ENCODE data around the gene PYM1. TPM values are rescaled to one million over a fixed set of nuclear protein-coding genes. Genes with fewer than 3 reads are reported as not detected.

PYM1 gene
- total and polyA plus RNA-seq, 2 of the 13 experiments (the other 11 are each of a cell fraction or from before 2014, with no cell fraction given): 44.0 to 51.8 TPM

DNA sequence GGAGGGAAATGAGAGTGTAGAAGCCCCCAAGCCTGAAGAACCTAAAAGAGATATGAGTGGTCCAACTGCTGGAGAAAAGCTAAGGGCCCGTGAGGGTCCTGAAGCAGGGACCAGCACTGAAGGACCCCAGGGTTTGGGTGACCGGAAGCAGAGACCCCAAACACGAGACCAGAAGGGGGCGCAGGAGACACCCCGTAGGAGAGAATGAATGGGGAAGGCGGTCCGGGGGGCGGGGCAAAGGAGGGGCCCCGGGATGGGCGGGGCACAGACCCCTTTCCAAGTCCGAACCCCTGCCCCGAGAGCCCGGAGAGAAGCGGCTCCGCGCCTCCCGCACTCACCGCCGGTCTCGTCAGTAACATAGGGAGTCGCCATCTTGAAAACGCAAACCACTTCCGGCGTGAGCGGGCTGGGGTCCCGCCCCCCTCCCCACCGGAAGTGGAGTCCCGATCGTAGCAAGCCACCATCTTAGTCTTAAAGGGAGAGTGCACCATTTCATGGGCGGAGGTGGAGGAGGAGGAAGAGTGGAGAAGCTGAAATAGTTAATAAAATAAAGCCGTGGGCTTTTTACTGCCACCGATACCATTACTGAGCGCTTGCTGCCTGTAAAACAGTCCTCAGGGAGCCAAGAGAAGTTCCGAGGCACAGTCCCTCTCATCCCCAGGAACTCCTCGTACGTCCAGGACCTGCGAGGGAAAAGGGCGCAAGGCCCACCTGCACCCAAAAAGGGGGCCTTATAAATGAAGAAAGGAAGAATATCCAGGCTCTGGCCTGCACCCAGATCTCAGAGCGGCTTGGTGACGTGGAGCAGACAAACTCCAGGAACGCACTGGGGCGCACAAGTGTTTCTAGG is 731 bp downstream of the PYM1 start (continued):
- TF ChIP-seq EP300 (IDR thresholded peaks at IDR 0.05; ENCODE audit: low read depth in 2 of 2, low read length in 2 of 2) (no peak), EP300 (CRISPR knock-in tag; IDR thresholded peaks at IDR 0.05; ENCODE audit: borderline replicate concordance) (no peak), ARNTL (CRISPR knock-in tag; IDR thresholded peaks at IDR 0.05) (no peak), ZNF333 (CRISPR knock-in tag; IDR thresholded peaks at IDR 0.05; ENCODE audit: borderline replicate concordance) (0 out of 2 replicates have a peak, but pooled peaks have one; percentile 63), BRD4 (CRISPR knock-in tag; IDR thresholded peaks at IDR 0.05) (no peak), SMYD3 (CRISPR knock-in tag; IDR thresholded peaks at IDR 0.05) (no peak), KDM1A (CRISPR knock-in tag; IDR thresholded peaks at IDR 0.05) (no peak), PHF21A (CRISPR knock-in tag; IDR thresholded peaks at IDR 0.05) (peak; percentile 30; the same call in 1 of the 2 replicates), ESRRA (CRISPR knock-in tag; IDR thresholded peaks at IDR 0.05; ENCODE audit: low read depth) (no peak), ZNF558 (CRISPR knock-in tag; IDR thresholded peaks at IDR 0.05; ENCODE audit: borderline replicate concordance) (0 out of 2 replicates have a peak, but pooled peaks have one; percentile 14), ZNF12 (CRISPR knock-in tag; IDR thresholded peaks at IDR 0.05) (no peak), GTF3A (CRISPR knock-in tag; conservative IDR thresholded peaks at IDR 0.05) (no peak), ZNF570 (CRISPR knock-in tag; IDR thresholded peaks at IDR 0.05; ENCODE audit: borderline replicate concordance) (no peak), IKZF1 (IDR thresholded peaks at IDR 0.05) (no peak), MAZ (IDR thresholded peaks at IDR 0.05; ENCODE audit: borderline replicate concordance, low read depth, low read length) (no peak; the same call in 1 of the 2 replicates), MAZ (CRISPR knock-in tag; IDR thresholded peaks at IDR 0.05; ENCODE audit: low read depth) (no peak), KLF15 (CRISPR knock-in tag; IDR thresholded peaks at IDR 0.05; ENCODE audit: borderline replicate concordance) (0 out of 2 replicates have a peak, but pooled peaks have one; percentile 39), ZNF292 (CRISPR knock-in tag; IDR thresholded peaks at IDR 0.05; ENCODE audit: borderline replicate concordance, low read depth) (no peak)
- TF ChIP-seq, protein P1, sequence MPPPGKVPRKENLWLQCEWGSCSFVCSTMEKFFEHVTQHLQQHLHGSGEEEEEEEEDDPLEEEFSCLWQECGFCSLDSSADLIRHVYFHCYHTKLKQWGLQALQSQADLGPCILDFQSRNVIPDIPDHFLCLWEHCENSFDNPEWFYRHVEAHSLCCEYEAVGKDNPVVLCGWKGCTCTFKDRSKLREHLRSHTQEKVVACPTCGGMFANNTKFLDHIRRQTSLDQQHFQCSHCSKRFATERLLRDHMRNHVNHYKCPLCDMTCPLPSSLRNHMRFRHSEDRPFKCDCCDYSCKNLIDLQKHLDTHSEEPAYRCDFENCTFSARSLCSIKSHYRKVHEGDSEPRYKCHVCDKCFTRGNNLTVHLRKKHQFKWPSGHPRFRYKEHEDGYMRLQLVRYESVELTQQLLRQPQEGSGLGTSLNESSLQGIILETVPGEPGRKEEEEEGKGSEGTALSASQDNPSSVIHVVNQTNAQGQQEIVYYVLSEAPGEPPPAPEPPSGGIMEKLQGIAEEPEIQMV (CRISPR knock-in tag; IDR thresholded peaks at IDR 0.05; ENCODE audit: low read depth): no peak
- TF ChIP-seq, protein P2, sequence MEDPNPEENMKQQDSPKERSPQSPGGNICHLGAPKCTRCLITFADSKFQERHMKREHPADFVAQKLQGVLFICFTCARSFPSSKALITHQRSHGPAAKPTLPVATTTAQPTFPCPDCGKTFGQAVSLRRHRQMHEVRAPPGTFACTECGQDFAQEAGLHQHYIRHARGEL (CRISPR knock-in tag; IDR thresholded peaks at IDR 0.05): no peak
- TF ChIP-seq, protein P3, sequence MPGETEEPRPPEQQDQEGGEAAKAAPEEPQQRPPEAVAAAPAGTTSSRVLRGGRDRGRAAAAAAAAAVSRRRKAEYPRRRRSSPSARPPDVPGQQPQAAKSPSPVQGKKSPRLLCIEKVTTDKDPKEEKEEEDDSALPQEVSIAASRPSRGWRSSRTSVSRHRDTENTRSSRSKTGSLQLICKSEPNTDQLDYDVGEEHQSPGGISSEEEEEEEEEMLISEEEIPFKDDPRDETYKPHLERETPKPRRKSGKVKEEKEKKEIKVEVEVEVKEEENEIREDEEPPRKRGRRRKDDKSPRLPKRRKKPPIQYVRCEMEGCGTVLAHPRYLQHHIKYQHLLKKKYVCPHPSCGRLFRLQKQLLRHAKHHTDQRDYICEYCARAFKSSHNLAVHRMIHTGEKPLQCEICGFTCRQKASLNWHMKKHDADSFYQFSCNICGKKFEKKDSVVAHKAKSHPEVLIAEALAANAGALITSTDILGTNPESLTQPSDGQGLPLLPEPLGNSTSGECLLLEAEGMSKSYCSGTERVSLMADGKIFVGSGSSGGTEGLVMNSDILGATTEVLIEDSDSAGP (CRISPR knock-in tag; IDR thresholded peaks at IDR 0.05; ENCODE audit: borderline replicate concordance): peak; percentile 100

Data from HepG2 (cell line).